Liver (tissue), 9 donors: Measurements from ENCODE around the gene TPR. TPM values are rescaled to one million over a fixed set of nuclear protein-coding genes. Genes with fewer than 3 reads are reported as not detected.

Experiments
- DNase-seq: peaks from one replicate; pipeline ENCODE4 v3.0.0-alpha.2; 2017; ENCODE audit warnings: low spot score
- H3K27ac ChIP-seq, 2 donors: one replicate each; pipeline ENCODE4 v1.7.0; 2013; ENCODE audit warnings: inconsistent platforms in 2 of 2, low read length in 2 of 2, control low read depth in 1 of 2, low read depth in 1 of 2, mild to moderate bottlenecking in 1 of 2
- H3K27me3 ChIP-seq, 4 donors: one replicate each; pipeline versions ENCODE4 v1.6.1 to v1.7.0; 2013; ENCODE audit warnings: low read length in 3 of 4, inconsistent platforms in 1 of 4, mild to moderate bottlenecking in 1 of 4, moderate library complexity in 1 of 4; ENCODE audit not compliant: control insufficient read depth in 4 of 4, insufficient read depth in 4 of 4
- H3K36me3 ChIP-seq, 4 donors: one replicate each; pipeline versions ENCODE4 v1.6.1 to v1.7.0; 2013; ENCODE audit warnings: low read length in 3 of 4, mild to moderate bottlenecking in 3 of 4, low read depth in 1 of 4, moderate library complexity in 1 of 4; ENCODE audit not compliant: control insufficient read depth in 4 of 4, insufficient read depth in 3 of 4
- H3K4me1 ChIP-seq, 4 donors: one replicate each; pipeline versions ENCODE4 v1.6.1 to v1.7.0; 2013; ENCODE audit warnings: low read length in 3 of 4, mild to moderate bottlenecking in 3 of 4, moderate library complexity in 1 of 4; ENCODE audit not compliant: control insufficient read depth in 4 of 4, insufficient read depth in 4 of 4
- H3K4me3 ChIP-seq, 3 donors: one replicate each; pipeline versions ENCODE4 v1.6.1 to v1.7.0; 2013; ENCODE audit warnings: low read length in 3 of 3, control low read depth in 1 of 3, low read depth in 1 of 3, mild to moderate bottlenecking in 1 of 3
- H3K9ac ChIP-seq, 2 donors: one replicate each; pipeline ENCODE4 v1.7.0; 2013; ENCODE audit warnings: low read length in 2 of 2, mild to moderate bottlenecking in 2 of 2, moderate library complexity in 2 of 2, control low read depth in 1 of 2, low read depth in 1 of 2
- H3K9me3 ChIP-seq, 4 donors: one replicate each; pipeline versions ENCODE4 v1.6.1 to v1.7.0; 2013; ENCODE audit warnings: low read length in 3 of 4; ENCODE audit not compliant: control insufficient read depth in 4 of 4
- ATF3 ChIP-seq: IDR thresholded peaks from 2 replicates; pipeline ENCODE4 v1.6.1; 2016; ENCODE audit warnings: antibody characterized with exemption
- EGR1 ChIP-seq, 2 donors: IDR thresholded peaks; 2 replicates each; pipeline ENCODE4 v1.6.1; 2016 to 2018; ENCODE audit warnings: antibody characterized with exemption in 2 of 2, low read depth in 2 of 2
- FOXA1 ChIP-seq: IDR thresholded peaks from 2 replicates; pipeline ENCODE4 v1.6.1; 2016; ENCODE audit warnings: antibody characterized with exemption
- FOXA2 ChIP-seq: IDR thresholded peaks from 2 replicates; pipeline ENCODE4 v1.6.1; 2016; ENCODE audit warnings: antibody characterized with exemption
- GABPA ChIP-seq, 2 donors: IDR thresholded peaks in 1 of 2; conservative IDR thresholded peaks in 1 of 2; 2 replicates each; pipeline ENCODE4 v1.6.1; 2016; ENCODE audit warnings: antibody characterized with exemption in 2 of 2, mild to moderate bottlenecking in 1 of 2, moderate library complexity in 1 of 2
- HNF4A ChIP-seq, 2 donors: conservative IDR thresholded peaks; 2 replicates each; pipeline ENCODE4 v1.6.1; 2016; ENCODE audit warnings: antibody characterized with exemption in 2 of 2, mild to moderate bottlenecking in 2 of 2
- HNF4G ChIP-seq: IDR thresholded peaks from 2 replicates; pipeline ENCODE4 v1.6.1; 2016; ENCODE audit warnings: antibody characterized with exemption
- JUND ChIP-seq, 2 donors: IDR thresholded peaks; 2 replicates each; pipeline ENCODE4 v1.6.1; 2016; ENCODE audit warnings: antibody characterized with exemption in 2 of 2
- NR2F2 ChIP-seq: IDR thresholded peaks from 2 replicates; pipeline ENCODE4 v1.6.1; 2016; ENCODE audit warnings: antibody characterized with exemption
- RAD21 ChIP-seq, 2 donors: IDR thresholded peaks; 2 replicates each; pipeline ENCODE4 v1.6.1; 2016; ENCODE audit warnings: antibody characterized with exemption in 2 of 2, mild to moderate bottlenecking in 2 of 2
- RXRA ChIP-seq, 2 donors: IDR thresholded peaks; 2 replicates each; pipeline ENCODE4 v1.6.1; 2017 to 2018; ENCODE audit warnings: antibody characterized with exemption in 2 of 2, mild to moderate bottlenecking in 1 of 2
- SP1 ChIP-seq: IDR thresholded peaks from 2 replicates; pipeline ENCODE4 v1.6.1; 2018; ENCODE audit warnings: antibody characterized with exemption, mild to moderate bottlenecking
- TAF1 ChIP-seq: conservative IDR thresholded peaks from 2 replicates; pipeline ENCODE4 v1.6.1; 2016; ENCODE audit warnings: antibody characterized with exemption, mild to moderate bottlenecking
- YY1 ChIP-seq: IDR thresholded peaks from 2 replicates; pipeline ENCODE4 v1.6.1; 2016; ENCODE audit warnings: antibody characterized with exemption, mild to moderate bottlenecking
- ZBTB33 ChIP-seq: IDR thresholded peaks from 2 replicates; pipeline ENCODE4 v1.6.1; 2016; ENCODE audit warnings: antibody characterized with exemption
- WGBS: extraction: QIAGEN DNeasy Blood & Tissue Kit; methylation state at CpG from one replicate; pipeline ENCODE4 v1.1.7; 2013; 5-methylcytosine and 5-hydroxymethylcytosine counted together
- polyA plus RNA-seq, 2 donors: library from polyadenylated mRNA; stranded (reverse) in 1 of 2; unstranded in 1 of 2; fragments of 200-250 nt in 1 of 2; fragments of >200 nt in 1 of 2; fragmentation: Nextera tagmentation in 1 of 2; extraction: Ambion mirVana in 1 of 2; gene quantifications; one replicate each; pipeline versions ENCODE4 v1.2.1 to v1.2.3, GENCODE V29; 2013 to 2015
- total RNA-seq, 2 donors: library from RNA; depleted of rRNA; stranded (reverse); fragments of >200 nt; gene quantifications; one replicate each; pipeline ENCODE4 v1.2.3, GENCODE V29; 2014
- TF ChIP-seq, protein P1 (sequence below): IDR thresholded peaks from 2 replicates; pipeline ENCODE4 v1.6.1; 2016; ENCODE audit warnings: antibody characterized with exemption
- TF ChIP-seq, protein P2 (sequence below): IDR thresholded peaks from 2 replicates; pipeline ENCODE4 v1.6.1; 2016; ENCODE audit warnings: antibody characterized with exemption, mild to moderate bottlenecking
- TF ChIP-seq, protein P3 (sequence below): fragments of 150-350 bp; IDR thresholded peaks from 2 replicates; pipeline ENCODE4 v1.5.1; 2017; ENCODE audit warnings: improper control_type of control experiment, low read depth, low read length; ENCODE audit not compliant: missing input control
- donor health status: healthy.
- donor health status: healthy.
- donor health status: healthy.
- donor health status: healthy.
- donor health status: healthy.

Gene TPR
- total and polyA plus RNA-seq, 4 donors, result 8.1 to 45.1 (median 39.2) TPM

- no peak for TF ChIP-seq HNF4A (conservative IDR thresholded peaks at IDR 0.05)
- TF ChIP-seq ZBTB33, result no peak
- TF ChIP-seq ATF3, result no peak
- TF ChIP-seq, protein P1, sequence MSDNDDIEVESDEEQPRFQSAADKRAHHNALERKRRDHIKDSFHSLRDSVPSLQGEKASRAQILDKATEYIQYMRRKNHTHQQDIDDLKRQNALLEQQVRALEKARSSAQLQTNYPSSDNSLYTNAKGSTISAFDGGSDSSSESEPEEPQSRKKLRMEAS, result no peak
- TF ChIP-seq, protein P2, sequence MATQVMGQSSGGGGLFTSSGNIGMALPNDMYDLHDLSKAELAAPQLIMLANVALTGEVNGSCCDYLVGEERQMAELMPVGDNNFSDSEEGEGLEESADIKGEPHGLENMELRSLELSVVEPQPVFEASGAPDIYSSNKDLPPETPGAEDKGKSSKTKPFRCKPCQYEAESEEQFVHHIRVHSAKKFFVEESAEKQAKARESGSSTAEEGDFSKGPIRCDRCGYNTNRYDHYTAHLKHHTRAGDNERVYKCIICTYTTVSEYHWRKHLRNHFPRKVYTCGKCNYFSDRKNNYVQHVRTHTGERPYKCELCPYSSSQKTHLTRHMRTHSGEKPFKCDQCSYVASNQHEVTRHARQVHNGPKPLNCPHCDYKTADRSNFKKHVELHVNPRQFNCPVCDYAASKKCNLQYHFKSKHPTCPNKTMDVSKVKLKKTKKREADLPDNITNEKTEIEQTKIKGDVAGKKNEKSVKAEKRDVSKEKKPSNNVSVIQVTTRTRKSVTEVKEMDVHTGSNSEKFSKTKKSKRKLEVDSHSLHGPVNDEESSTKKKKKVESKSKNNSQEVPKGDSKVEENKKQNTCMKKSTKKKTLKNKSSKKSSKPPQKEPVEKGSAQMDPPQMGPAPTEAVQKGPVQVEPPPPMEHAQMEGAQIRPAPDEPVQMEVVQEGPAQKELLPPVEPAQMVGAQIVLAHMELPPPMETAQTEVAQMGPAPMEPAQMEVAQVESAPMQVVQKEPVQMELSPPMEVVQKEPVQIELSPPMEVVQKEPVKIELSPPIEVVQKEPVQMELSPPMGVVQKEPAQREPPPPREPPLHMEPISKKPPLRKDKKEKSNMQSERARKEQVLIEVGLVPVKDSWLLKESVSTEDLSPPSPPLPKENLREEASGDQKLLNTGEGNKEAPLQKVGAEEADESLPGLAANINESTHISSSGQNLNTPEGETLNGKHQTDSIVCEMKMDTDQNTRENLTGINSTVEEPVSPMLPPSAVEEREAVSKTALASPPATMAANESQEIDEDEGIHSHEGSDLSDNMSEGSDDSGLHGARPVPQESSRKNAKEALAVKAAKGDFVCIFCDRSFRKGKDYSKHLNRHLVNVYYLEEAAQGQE, result no peak
- TF ChIP-seq YY1, result no peak
- no peak for TF ChIP-seq TAF1
- TF ChIP-seq SP1, result no peak
- no peak for TF ChIP-seq GABPA (IDR thresholded peaks at IDR 0.05 in 1 of 2, conservative IDR thresholded peaks at IDR 0.05 in 1 of 2)
- no peak for TF ChIP-seq EGR1 (IDR thresholded peaks at IDR 0.05; ENCODE audit: low read depth in 2 of 2)
- TF ChIP-seq RAD21 (IDR thresholded peaks at IDR 0.05), result no peak
- TF ChIP-seq RXRA (IDR thresholded peaks at IDR 0.05), result no peak
- no peak for TF ChIP-seq FOXA2
- no peak for TF ChIP-seq HNF4G
- TF ChIP-seq JUND (IDR thresholded peaks at IDR 0.05), result no peak
- TF ChIP-seq, protein P3, sequence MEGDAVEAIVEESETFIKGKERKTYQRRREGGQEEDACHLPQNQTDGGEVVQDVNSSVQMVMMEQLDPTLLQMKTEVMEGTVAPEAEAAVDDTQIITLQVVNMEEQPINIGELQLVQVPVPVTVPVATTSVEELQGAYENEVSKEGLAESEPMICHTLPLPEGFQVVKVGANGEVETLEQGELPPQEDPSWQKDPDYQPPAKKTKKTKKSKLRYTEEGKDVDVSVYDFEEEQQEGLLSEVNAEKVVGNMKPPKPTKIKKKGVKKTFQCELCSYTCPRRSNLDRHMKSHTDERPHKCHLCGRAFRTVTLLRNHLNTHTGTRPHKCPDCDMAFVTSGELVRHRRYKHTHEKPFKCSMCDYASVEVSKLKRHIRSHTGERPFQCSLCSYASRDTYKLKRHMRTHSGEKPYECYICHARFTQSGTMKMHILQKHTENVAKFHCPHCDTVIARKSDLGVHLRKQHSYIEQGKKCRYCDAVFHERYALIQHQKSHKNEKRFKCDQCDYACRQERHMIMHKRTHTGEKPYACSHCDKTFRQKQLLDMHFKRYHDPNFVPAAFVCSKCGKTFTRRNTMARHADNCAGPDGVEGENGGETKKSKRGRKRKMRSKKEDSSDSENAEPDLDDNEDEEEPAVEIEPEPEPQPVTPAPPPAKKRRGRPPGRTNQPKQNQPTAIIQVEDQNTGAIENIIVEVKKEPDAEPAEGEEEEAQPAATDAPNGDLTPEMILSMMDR, result no peak
- TF ChIP-seq NR2F2, result no peak
- TF ChIP-seq FOXA1, result no peak
- H3K4me3 ChIP-seq, result no peak overlapping the region
- H3K27ac ChIP-seq, result no peak overlapping the region
- DNase-seq, result no peak
- no peak overlapping the region for H3K9ac ChIP-seq
- no peaks in the 10 kb centered on the region for H3K9me3 ChIP-seq
- no peaks in the 10 kb centered on the region for H3K27me3 ChIP-seq
- H3K36me3 ChIP-seq, result peaks cover 0 to 54% (median 38%) of the 10 kb centered on the region in 4 donors
- peaks cover 0 to 9% (median 2%) of the 10 kb centered on the region in 4 donors for H3K4me1 ChIP-seq
- WGBS, result 68% methylated on average over 3 of the region's 3 CpGs
Observed at GRCh38 chr1:186311375-186312051, 63.5 kb downstream of the TPR start.
